HEK293 (cell line): ENCODE results near the gene ARFRP1.

Experiments
- SALL2 ChIP-seq: fragments of 450-650 bp; formaldehyde crosslinking; IDR thresholded peaks from 2 replicates; pipeline ENCODE4 v1.5.0; 2017; ENCODE audit warnings: missing biosample characterization, mild to moderate bottlenecking, missing genetic modification characterization, borderline replicate concordance
- ZFP69B ChIP-seq: fragments of 450-650 bp; formaldehyde crosslinking; IDR thresholded peaks from 2 replicates; pipeline ENCODE4 v1.5.1; 2016; ENCODE audit warnings: missing biosample characterization, missing genetic modification characterization
- TF ChIP-seq, protein P1 (sequence below): fragments of 450-650 bp; formaldehyde crosslinking; IDR thresholded peaks from 2 replicates; pipeline ENCODE4 v1.5.1; 2016; ENCODE audit warnings: missing biosample characterization, missing genetic modification characterization

DNA sequence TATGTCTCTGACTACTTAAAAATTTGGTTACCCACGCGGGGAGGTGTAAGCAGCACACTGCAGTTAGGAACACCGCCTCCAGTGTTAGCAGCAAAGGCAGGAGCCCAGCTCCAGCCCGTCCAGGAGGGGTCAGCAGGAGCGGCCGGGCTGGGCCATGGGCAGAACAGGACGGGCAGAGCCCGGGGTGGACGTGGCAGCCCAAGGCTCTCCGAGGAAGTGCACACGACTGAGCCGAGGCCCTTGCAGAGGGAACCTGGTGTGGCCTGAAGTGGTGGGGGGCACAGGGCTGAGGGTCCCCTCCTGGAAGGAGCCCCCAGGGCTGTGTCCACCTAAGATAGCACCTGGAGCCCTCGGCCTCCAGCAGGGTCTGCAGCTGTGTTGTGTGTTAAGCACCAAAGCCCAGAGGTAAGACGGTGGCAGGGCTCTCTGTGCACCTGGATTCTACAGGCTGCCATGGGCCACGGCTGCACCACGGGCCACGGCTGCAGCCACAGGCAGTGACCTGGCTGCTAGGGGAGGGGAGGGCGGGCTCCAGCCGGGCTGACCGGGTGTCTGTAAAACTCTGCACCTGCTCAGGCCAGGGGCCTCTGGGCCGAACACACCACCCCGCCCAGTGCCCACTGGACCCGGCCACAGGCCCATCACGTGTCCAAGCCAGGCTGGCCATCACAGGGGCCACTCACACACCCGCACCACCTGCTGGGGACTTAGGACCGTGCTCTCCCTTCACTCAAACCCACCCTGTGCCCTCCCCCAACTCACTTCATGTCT lies 38.4 kb upstream of the ARFRP1 start:
- TF ChIP-seq SALL2: no peak
- no peak for TF ChIP-seq ZFP69B (tag by site-specific recombination)
- TF ChIP-seq, protein P1, sequence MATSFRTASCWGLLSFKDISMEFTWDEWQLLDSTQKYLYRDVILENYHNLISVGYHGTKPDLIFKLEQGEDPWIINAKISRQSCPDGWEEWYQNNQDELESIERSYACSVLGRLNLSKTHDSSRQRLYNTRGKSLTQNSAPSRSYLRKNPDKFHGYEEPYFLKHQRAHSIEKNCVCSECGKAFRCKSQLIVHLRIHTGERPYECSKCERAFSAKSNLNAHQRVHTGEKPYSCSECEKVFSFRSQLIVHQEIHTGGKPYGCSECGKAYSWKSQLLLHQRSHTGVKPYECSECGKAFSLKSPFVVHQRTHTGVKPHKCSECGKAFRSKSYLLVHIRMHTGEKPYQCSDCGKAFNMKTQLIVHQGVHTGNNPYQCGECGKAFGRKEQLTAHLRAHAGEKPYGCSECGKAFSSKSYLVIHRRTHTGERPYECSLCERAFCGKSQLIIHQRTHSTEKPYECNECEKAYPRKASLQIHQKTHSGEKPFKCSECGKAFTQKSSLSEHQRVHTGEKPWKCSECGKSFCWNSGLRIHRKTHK (tag by site-specific recombination): no peak
